ENCODE data around the gene ZNF688.

GRCh38 chr16:30605158-30605557 lies 33.6 kb upstream of the ZNF688 start:
- TF ChIP-seq CTCF (IDR thresholded peaks at IDR 0.05) = no peak
- TF ChIP-seq EZH2 (IDR thresholded peaks at IDR 0.05) = no peak
